Dendritic cell treated with granulocyte-macrophage colony-stimulating factor and Interleukin-4, amounts not matched to agents 40 ng/mL and 50 ng/mL, for 4 days (primary cell): ENCODE data around the gene TRPV3.
"Not testable (repeated sequence)": the region's sequence is repeated elsewhere in the genome, so short reads cannot be mapped to it uniquely, and the experiment has no call there.

Experiments used
- H3K27ac Mint-ChIP-seq: one replicate; pipeline ENCODE4 v1.8.0; 2022; ENCODE audit warnings: mild to moderate bottlenecking, mixed read lengths
- H3K27me3 Mint-ChIP-seq: one replicate; pipeline ENCODE4 v1.8.0; 2022; ENCODE audit warnings: mild to moderate bottlenecking, mixed read lengths
- H3K36me3 Mint-ChIP-seq: one replicate; pipeline ENCODE4 v1.8.0; 2022; ENCODE audit warnings: low read depth, mixed read lengths
- H3K4me1 Mint-ChIP-seq: one replicate; pipeline ENCODE4 v1.8.0; 2022; ENCODE audit warnings: low read depth, mixed read lengths
- H3K4me3 Mint-ChIP-seq: one replicate; pipeline ENCODE4 v1.8.0; 2022; ENCODE audit warnings: mild to moderate bottlenecking, moderate library complexity, mixed read lengths
- H3K9me3 Mint-ChIP-seq: one replicate; pipeline ENCODE4 v1.8.0; 2022; ENCODE audit warnings: mixed read lengths
- intact Hi-C: fragments of 100-400 bp; cut with micrococcal nuclease; formaldehyde crosslinking; loops from one replicate; pipeline ENCODE4 v1.15.0; 2022

Gene TRPV3

DNA sequence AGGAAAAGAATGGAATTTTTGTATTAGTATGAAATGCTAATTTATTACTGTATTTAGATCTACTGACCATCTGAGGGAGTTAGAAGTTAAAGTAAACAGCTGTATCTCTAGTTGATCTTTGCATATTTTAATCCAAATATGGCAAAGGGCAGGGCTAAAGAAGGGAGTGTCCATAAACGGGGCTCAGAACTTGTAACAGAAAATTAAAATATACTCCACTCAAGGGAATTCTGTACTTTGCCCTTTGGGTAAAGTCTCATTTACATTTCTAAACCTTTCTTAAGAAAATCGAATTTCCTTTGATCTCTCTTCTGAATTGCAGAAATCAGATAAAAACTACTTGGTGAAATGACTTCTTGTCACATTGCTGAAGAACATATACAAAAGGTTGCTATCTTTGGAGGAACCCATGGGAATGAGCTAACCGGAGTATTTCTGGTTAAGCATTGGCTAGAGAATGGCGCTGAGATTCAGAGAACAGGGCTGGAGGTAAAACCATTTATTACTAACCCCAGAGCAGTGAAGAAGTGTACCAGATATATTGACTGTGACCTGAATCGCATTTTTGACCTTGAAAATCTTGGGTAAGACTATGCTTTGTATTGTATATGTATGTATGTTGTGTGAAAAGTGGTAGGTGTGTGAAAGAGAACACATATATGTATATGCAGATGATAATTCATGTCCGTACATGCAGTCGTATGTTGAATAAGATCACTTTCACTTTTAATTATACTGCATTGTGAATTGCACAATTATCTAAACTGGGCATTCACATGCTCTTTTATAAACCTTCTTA, 81.6 kb downstream of the TRPV3 start, which contains the start of gene ASPA:
Gene ASPA (plus strand): TSS at position 186 of the 799 bp plus-strand sequence. CDS start 163 bp downstream, at position 349.
- Mint-ChIP-seq H3K36me3 (no peaks in the 10 kb centered on the region), H3K27ac (no peak within 1 kb of the TSS), H3K4me1 (peaks cover 6% of the 10 kb centered on the region), H3K4me3 (no peak within 1 kb of the TSS), H3K9me3 (no peaks in the 10 kb centered on the region), H3K27me3 (peaks cover 5% of the 10 kb centered on the region)
- intact Hi-C loops: no loop called here

- H3K27ac Mint-ChIP-seq: no peak overlapping the region
- H3K9me3 Mint-ChIP-seq: no peaks in the 10 kb centered on the region
- H3K36me3 Mint-ChIP-seq: no peaks in the 10 kb centered on the region
- peaks cover 5% of the 10 kb centered on the region for H3K27me3 Mint-ChIP-seq
- intact Hi-C loops: no loop called here
- H3K4me1 Mint-ChIP-seq: peaks cover 6% of the 10 kb centered on the region
- no peak overlapping the region for H3K4me3 Mint-ChIP-seq
Observed at GRCh38 chr17:3475251-3475685, 82.3 kb downstream of the TRPV3 start.

DNA sequence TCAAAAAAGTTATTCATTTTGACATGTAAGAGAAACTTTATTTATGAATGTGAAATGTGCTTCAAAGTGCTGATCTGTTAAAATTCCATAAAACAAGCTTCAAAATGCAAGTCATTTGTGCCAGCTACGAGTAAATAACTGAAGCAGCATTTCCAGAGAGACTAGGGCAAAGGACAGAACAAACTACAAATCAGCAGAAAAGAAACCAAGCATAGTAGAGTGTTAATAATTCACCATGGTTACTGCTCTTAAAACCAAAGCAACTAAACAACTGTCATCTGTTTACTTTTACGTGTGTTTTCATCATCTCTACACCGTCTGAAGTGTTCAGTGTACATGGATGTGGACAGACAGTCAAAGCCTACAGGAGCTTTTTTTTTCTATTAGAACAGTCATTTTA, 83.4 kb downstream of the TRPV3 start:
- Mint-ChIP-seq H3K4me1 (peaks cover 6% of the 10 kb centered on the region), H3K36me3 (no peaks in the 10 kb centered on the region), H3K27ac (no peak overlapping the region), H3K27me3 (peaks cover 5% of the 10 kb centered on the region), H3K9me3 (no peaks in the 10 kb centered on the region), H3K4me3 (no peak overlapping the region)
- intact Hi-C loops: no loop called here

DNA sequence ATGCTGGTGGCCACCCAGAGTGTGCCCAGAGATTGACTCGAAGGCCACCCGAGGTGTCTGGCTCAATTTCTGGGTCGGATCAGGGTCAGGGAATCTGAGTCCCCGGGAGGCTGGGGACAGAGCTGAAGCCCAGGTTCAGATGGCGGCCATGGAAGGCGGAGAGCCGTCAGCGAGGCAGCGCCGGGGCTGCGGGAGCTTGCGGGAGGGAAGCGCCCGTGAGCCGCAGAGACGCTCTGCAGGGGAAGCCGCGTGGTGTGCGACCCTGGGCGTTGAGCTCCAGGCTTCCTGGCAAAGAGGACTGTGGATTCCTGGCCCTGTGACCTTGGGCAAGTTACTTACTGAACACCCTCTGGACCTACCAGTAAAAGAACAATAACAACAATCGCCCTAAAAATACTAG, 85.5 kb downstream of the TRPV3 start:
- H3K4me3 Mint-ChIP-seq: no peak overlapping the region
- H3K9me3 Mint-ChIP-seq: no peaks in the 10 kb centered on the region
- no peaks in the 10 kb centered on the region for H3K36me3 Mint-ChIP-seq
- H3K27ac Mint-ChIP-seq: no peak overlapping the region
- H3K4me1 Mint-ChIP-seq: peaks cover 6% of the 10 kb centered on the region
- H3K27me3 Mint-ChIP-seq: no peaks in the 10 kb centered on the region
- intact Hi-C loops: no loop called here

DNA sequence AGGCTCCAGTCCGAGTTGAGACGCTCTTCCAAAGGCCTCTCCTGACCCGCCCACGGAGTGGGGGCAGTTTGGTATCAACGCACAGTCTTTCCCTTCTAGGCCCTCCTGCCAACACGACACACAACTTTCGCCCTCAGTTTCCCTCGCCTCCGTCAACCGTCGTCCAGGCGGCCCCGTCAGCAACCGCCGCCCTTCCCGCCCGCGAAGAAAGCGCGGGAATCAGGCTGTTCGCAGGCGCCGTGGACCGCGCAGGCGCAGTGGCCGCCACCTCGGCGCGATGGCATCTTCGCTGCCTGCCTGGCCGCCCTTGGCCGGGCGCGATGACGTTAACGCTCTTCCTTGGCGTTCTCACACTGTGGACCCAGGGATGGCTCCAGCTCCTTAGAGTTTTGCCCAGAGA, 86.0 kb downstream of the TRPV3 start, which contains the start of gene SPATA22:
Gene SPATA22 (minus strand): TSS at position 221 of the 400 bp plus-strand sequence. CDS start 2,494 bp downstream, outside the sequence.
- intact Hi-C loops: no loop called here
- Mint-ChIP-seq H3K4me3 (no peak within 1 kb of the TSS), H3K4me1 (peaks cover 6% of the 10 kb centered on the region), H3K27me3 (no peaks in the 10 kb centered on the region), H3K27ac (no peak within 1 kb of the TSS), H3K9me3 (no peaks in the 10 kb centered on the region), H3K36me3 (no peaks in the 10 kb centered on the region)

DNA sequence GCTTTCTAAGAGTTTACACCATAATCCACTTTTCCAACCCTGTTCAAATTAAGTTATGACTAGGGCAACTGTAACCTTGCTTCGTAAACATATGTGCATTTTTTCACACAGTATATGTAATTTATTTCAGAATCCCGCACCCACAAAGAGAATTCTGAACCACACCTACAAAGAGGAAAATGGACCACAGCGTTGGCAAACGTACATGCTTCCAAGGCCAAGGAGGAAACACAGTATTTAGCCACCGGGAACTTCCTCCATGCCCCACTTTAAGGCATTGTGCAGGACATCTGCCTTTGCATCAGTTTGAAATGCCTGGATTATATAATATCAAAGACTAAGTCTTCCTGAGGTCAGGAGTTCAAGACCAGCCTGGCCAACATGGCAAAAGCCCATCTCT, 88.1 kb downstream of the TRPV3 start:
- Mint-ChIP-seq H3K27me3 (no peaks in the 10 kb centered on the region), H3K27ac (no peak overlapping the region), H3K36me3 (no peaks in the 10 kb centered on the region), H3K4me3 (no peak overlapping the region), H3K9me3 (no peaks in the 10 kb centered on the region), H3K4me1 (no peaks in the 10 kb centered on the region)
- intact Hi-C loops: no loop called here

- intact Hi-C loops: not testable (repeated sequence)
Observed at GRCh38 chr17:3466355-3466754, 91.3 kb downstream of the TRPV3 start.

More at GRCh38 chr17:3466355-3466754, 91.3 kb downstream of the TRPV3 start:
- H3K4me1 Mint-ChIP-seq, H3K27me3 Mint-ChIP-seq, H3K4me3 Mint-ChIP-seq, H3K27ac Mint-ChIP-seq, H3K36me3 Mint-ChIP-seq, H3K9me3 Mint-ChIP-seq: not testable (repeated sequence)
